ENCODE measurements around the gene CFAP206.

GRCh38 chr6:87366899-87367298 is 40.9 kb upstream of the CFAP206 start:
- TF ChIP-seq EZH2phosphoT487 (IDR thresholded peaks at IDR 0.05; ENCODE audit: borderline replicate concordance, low read length), result no peak
- TF ChIP-seq, protein P1, sequence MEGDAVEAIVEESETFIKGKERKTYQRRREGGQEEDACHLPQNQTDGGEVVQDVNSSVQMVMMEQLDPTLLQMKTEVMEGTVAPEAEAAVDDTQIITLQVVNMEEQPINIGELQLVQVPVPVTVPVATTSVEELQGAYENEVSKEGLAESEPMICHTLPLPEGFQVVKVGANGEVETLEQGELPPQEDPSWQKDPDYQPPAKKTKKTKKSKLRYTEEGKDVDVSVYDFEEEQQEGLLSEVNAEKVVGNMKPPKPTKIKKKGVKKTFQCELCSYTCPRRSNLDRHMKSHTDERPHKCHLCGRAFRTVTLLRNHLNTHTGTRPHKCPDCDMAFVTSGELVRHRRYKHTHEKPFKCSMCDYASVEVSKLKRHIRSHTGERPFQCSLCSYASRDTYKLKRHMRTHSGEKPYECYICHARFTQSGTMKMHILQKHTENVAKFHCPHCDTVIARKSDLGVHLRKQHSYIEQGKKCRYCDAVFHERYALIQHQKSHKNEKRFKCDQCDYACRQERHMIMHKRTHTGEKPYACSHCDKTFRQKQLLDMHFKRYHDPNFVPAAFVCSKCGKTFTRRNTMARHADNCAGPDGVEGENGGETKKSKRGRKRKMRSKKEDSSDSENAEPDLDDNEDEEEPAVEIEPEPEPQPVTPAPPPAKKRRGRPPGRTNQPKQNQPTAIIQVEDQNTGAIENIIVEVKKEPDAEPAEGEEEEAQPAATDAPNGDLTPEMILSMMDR (IDR thresholded peaks at IDR 0.05; ENCODE audit: low read depth, low read length, poor library complexity, severe bottlenecking), result no peak
